IMR-90 (cell line): ENCODE measurements around the gene SAFB2.

ENCODE experiments used
- CEBPB ChIP-seq: IDR thresholded peaks from 2 replicates; pipeline ENCODE4 v1.6.1; 2012; ENCODE audit warnings: low read depth, low read length, improper control_type of control experiment
- FOS ChIP-seq: fragments of 150-350 bp; IDR thresholded peaks from 2 replicates; pipeline ENCODE4 v1.6.1; 2016; ENCODE audit warnings: low read depth, low read length
- MAFK ChIP-seq: IDR thresholded peaks from 2 replicates; pipeline ENCODE4 v1.6.1; 2012; ENCODE audit warnings: low read depth, low read length, improper control_type of control experiment
- MAZ ChIP-seq: IDR thresholded peaks from 2 replicates; pipeline ENCODE4 v1.6.1; 2012; ENCODE audit warnings: low read depth, mild to moderate bottlenecking, low read length, improper control_type of control experiment, moderate library complexity, borderline replicate concordance
- MXI1 ChIP-seq: IDR thresholded peaks from 2 replicates; pipeline ENCODE4 v1.6.1; 2012; ENCODE audit warnings: low read depth, mild to moderate bottlenecking, low read length, moderate library complexity, borderline replicate concordance
- NFE2L2 ChIP-seq: fragments of 150-350 bp; IDR thresholded peaks from 2 replicates; pipeline ENCODE4 v1.6.1; 2016; ENCODE audit warnings: low read depth, mild to moderate bottlenecking, low read length
- POLR2A ChIP-seq: IDR thresholded peaks from 2 replicates; pipeline ENCODE4 v1.6.1; 2012; ENCODE audit warnings: mild to moderate bottlenecking, low read depth, low read length
- RAD21 ChIP-seq: IDR thresholded peaks from 2 replicates; pipeline ENCODE4 v1.6.1; 2012; ENCODE audit warnings: low read length, improper control_type of control experiment
- RCOR1 ChIP-seq: IDR thresholded peaks from 2 replicates; pipeline ENCODE4 v1.6.1; 2012; ENCODE audit warnings: mild to moderate bottlenecking, low read length, improper control_type of control experiment; ENCODE audit not compliant: insufficient replicate concordance
- RFX5 ChIP-seq: IDR thresholded peaks from 2 replicates; pipeline ENCODE4 v1.8.0; 2012; ENCODE audit warnings: low read depth, mild to moderate bottlenecking, low read length, moderate library complexity
- SMC3 ChIP-seq: fragments of 150-350 bp; IDR thresholded peaks from 2 replicates; pipeline ENCODE4 v1.6.1; 2016; ENCODE audit warnings: low read depth, mild to moderate bottlenecking, antibody characterized with exemption, low read length, moderate library complexity
- TF ChIP-seq, protein P1 (sequence below): conservative IDR thresholded peaks from 2 replicates; pipeline ENCODE4 v1.5.1; 2012; ENCODE audit warnings: mild to moderate bottlenecking, low read depth, low read length, improper control_type of control experiment
- TF ChIP-seq, protein P2 (sequence below): fragments of 150-350 bp; IDR thresholded peaks from 2 replicates; pipeline ENCODE4 v1.6.1; 2017; ENCODE audit warnings: mild to moderate bottlenecking, antibody characterized with exemption, low read length, low read depth

DNA sequence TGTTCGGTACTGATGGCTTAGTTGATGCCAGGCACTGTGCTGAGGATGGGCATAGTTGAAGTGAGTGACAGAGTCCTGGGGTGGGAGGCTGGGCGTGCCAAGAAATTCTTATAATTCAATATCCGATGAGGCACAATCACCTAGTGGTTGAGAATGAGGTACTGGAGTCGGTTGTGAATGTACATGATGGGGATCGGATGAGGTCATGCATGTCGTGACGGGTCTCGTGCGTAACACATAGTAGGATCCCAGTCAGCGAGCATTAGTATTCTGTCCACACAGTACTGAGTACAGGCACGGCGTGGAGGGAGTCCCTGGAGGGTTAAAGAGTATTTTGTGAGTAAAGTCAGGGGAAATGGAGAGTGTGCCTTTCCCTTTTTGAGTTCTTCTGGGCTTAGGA lies 3.1 kb upstream of the SAFB2 start:
- TF ChIP-seq, protein P1, sequence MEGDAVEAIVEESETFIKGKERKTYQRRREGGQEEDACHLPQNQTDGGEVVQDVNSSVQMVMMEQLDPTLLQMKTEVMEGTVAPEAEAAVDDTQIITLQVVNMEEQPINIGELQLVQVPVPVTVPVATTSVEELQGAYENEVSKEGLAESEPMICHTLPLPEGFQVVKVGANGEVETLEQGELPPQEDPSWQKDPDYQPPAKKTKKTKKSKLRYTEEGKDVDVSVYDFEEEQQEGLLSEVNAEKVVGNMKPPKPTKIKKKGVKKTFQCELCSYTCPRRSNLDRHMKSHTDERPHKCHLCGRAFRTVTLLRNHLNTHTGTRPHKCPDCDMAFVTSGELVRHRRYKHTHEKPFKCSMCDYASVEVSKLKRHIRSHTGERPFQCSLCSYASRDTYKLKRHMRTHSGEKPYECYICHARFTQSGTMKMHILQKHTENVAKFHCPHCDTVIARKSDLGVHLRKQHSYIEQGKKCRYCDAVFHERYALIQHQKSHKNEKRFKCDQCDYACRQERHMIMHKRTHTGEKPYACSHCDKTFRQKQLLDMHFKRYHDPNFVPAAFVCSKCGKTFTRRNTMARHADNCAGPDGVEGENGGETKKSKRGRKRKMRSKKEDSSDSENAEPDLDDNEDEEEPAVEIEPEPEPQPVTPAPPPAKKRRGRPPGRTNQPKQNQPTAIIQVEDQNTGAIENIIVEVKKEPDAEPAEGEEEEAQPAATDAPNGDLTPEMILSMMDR: no peak
- TF ChIP-seq, protein P2, sequence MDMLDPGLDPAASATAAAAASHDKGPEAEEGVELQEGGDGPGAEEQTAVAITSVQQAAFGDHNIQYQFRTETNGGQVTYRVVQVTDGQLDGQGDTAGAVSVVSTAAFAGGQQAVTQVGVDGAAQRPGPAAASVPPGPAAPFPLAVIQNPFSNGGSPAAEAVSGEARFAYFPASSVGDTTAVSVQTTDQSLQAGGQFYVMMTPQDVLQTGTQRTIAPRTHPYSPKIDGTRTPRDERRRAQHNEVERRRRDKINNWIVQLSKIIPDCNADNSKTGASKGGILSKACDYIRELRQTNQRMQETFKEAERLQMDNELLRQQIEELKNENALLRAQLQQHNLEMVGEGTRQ: no peak
- TF ChIP-seq POLR2A (no peak), CEBPB (no peak), MXI1 (no peak), FOS (no peak), MAFK (no peak), RFX5 (no peak), MAZ (no peak), RCOR1 (no peak), RAD21 (no peak), SMC3 (no peak), NFE2L2 (no peak)
